GM18861 (cell line): ENCODE data around the gene THOC2.
A peak's percentile ranks its signal among the peaks of the same experiment; 100 is the strongest.
"Not testable (repeated sequence)": the region's sequence is repeated elsewhere in the genome, so short reads cannot be mapped to it uniquely, and the experiment has no call there.

Source experiments
- ATAC-seq: cut with Tn5 transposase; IDR thresholded peaks from one replicate; pipeline ENCODE4 v1.9.1; 2021; ENCODE audit not compliant: unreplicated experiment

Gene THOC2

DNA sequence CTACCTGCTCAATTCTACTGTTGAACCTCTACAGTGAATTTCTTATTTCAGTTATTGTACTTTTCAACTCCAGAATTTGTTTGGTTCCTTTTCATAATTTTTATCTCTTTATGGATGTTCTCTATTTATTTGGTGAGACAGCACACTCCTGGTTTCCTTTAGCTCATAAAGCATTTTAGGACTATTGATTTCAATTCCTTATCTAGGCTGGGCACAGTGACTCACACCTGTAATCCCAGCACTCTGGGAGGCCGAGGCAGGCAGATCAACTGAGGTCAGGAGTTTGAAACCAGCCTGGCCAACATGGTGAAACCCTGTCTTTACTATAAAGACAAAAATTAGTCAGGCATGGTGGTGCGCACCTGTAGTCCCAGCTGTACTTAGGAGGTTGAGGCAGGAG is 57.7 kb downstream of the THOC2 start:
- no peak for ATAC-seq

DNA sequence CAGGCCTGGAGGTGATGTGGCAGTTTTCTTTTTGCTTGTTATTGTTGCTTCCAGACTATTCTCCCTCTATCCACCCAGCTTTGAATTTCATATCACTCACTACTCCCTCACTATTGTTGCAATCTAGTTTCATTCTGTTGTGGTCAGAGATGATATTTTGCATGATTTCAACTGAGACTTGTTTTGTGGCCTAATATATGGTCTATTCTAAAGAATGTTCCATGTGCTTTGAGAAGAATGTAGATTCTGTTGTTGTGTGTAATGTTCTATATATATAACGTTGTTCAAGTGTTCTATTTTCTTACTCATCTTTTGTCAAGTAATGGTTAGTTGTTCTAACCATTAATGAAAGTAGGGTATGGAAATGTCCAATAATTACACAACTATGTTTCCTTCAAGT is 59.0 kb downstream of the THOC2 start:
- ATAC-seq, result no peak

DNA sequence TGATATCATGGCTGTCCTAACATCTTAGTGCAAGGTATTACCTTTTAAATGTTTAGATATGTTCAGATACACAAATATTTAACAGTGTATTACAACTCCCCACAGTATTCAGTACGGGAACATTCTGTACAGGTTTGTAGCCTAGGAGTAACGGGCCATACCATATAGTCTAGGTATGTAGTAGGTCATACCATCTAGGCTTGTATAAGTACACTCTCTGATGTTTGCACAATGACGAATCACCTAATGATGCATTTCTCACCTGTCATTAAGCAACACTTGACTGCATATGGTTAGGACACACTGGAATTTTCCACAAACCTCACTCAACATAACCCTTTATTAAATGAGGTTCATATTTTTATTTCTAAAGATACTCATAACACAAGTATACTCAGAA is 67.7 kb downstream of the THOC2 start:
- ATAC-seq, result no peak

DNA sequence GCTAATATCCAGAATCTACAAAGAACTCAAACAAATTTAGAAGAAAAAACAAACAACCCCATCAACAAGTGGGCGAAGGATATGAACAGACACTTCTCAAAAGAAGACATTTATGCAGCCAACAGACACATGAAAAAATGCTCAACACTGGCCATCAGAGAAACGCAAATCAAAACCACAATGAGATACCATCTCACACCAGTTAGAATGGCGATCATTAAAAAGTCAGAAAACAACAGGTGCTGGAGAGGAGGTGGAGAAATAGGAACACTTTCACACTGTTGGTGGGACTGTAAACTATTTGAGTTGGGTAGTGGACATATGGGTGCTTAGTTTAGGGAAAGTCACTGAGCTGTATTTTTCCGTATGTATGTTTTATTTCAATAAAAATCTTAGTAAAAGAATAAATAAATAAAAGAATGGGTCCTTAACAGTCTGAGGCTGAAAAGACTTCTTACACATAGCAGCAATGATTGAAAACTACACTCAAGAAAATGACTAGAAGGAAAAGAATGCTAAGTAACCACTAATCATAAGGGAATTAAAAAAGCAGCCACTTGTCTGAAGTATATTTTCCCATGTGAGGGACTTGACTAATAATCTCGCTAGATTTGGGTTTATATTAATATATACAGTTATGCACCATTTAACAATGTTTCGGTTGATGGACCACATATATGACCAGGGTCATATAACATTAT is 68.2 kb downstream of the THOC2 start:
- not testable (repeated sequence) for ATAC-seq

DNA sequence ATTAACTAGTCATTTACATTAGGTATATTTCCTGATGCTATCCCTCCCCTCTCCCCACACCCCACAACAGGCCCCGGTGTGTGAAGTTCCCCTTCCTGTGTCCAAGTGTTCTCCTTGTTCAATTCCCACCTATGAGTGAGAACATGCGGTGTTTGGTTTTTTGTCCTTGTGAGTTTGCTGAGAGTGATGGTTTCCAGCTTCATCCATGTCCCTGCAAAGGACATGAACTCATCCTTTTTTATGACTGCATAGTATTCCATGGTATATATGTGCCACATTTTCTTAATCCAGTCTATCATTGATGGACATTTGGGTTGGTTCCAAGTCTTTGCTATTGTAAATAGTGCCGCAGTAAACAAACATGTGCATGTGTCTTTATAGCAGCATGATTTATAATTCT is 69.1 kb downstream of the THOC2 start:
- ATAC-seq, result not testable (repeated sequence)

DNA sequence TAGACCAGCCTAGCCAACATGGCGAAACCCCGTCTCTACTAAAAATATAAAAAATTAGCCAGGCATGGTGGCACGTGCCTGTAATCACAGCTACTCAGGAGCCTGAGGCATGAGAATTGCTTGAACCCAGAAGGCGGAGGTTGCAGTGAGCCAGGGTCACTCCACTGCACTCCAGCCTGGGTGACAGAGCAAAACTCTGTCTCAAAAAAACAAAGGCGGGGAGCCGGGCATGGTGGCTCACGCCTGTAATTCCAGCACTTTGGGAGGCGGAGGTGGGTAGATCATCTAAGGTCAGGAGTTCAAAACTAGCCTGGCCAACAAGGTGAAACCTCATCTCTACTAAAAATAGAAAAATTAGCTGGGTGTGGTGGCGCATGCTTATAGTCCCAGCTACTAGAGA is 76.3 kb downstream of the THOC2 start:
- ATAC-seq, result not testable (repeated sequence)

DNA sequence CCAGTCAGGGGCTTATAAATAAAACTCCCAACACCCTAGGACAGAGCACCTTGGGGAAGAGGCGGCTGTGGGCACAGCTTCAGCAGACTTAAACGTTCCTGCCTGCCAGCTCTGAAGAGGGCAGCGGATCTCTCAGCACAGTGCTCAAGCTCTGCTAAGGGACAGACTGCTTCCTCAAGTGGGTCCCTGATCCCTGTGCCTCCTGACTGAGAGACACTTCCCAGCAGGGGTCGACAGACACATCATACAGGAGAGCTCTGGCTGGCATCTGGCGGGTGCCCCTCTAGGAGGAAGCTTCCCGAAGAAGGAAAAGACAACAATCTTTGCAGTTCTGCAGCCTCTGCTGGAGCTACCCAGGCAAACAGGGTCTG is 84.1 kb downstream of the THOC2 start:
- ATAC-seq, result not testable (repeated sequence)

DNA sequence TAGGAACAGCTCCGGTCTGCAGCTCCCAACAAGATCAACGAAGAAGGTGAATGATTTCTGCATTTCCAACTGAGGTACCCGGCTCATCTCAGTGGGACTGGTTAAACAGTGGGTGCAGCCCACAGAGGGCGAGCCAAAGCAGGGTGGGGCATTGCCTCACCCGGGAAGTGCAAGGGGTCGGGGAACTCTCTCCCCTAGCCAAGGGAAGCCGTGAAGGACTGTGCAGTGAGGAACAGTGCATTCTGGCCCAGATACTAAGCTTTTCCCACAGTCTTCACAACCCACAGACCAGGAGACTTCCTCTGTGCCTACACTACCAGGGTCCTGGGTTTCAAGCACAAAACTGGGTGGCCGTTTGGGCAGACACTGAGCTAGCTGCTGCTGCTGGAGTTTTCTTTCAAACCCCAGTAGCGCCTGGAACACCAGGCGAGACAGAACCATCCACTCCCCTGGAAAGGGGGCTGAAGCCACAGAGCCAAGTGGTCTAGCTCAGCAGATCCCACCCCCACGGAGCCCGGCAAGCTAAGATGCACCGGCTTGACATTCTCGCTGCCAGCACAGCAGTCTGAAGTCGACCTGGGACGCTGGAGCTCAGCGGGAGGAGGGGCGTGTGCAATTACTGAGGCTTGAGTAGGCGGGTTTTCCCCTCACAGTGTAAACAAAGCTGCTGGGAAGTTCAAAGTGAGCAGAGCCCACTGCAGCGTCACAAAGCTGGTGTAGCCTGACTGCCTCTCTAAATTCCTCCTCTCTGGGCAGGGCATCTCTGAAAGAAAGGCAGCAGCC is 84.6 kb downstream of the THOC2 start:
- ATAC-seq, result no peak

DNA sequence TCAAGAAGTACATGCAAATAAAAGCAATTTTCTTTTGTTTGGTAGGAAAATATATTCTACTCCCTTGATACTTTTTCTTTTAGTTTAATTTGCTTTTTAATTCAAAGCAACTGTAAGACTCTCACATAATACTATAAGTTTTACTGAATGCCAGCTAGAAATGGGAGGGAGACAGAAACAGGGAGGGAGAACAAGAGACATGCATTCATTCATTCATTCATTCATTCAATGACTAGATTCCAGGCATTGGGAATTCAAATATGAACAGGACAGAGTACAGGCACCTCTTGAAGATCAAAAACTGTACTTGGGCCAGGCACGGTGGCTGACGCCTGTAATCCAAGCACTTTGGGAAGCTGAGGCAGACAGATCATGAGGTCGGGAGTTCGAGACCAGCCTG is 85.6 kb downstream of the THOC2 start:
- no peak for ATAC-seq

DNA sequence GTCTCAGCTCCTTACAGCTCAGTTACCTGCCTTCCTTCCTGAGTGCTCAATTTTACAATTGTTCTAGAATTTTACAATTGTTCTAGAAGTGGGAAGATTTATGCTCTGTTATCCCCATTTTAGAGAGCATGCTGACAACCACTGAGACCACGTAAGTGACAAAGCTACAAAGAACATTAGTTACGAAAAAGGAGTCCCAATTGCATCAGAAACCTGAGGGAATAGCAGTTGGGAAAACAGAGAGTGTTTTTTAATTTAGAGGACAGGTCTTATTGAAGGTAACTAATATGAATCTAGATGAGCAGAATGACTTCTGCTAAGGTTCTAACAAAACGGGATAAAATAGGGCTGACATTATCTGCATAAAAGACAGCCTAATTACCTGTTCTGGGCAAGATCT is 103.3 kb downstream of the THOC2 start:
- no peak for ATAC-seq

DNA sequence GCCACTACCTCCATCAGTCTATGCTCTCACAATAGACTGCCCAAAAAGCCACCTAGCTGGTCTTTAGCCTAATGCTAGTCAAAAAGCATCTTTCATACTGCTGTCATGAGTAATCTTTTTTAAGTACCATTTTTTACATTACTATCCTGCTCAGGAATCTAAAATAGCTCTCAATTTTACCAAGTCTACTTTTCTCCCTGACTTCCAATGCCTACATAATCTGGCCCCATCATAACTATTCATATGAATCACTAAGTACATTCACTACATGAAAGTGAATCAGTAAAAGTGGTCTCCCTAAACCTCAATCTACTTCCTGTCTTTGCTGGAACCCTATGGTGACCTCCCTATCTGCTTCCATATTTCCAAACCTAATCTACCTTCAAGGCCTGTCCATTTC is 105.9 kb downstream of the THOC2 start:
- ATAC-seq, result no peak

DNA sequence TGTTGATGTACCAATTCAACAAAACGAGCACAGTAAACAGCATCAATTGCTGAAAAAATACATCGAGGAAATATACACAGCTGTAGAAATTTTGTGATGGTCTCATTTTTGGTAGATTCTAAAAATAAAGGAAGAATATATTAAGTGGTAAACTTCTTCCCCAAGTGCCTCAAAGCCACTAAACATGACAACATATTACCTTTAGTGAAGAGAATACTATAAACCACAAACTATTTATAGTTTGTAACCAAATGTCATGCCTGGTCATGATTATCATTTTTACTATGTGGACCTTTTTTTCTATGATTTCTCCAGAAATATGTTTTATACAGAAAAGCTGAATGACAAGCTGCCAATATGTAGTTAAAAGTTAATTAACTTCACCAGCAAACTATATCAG is 106.9 kb downstream of the THOC2 start:
- ATAC-seq, result no peak

DNA sequence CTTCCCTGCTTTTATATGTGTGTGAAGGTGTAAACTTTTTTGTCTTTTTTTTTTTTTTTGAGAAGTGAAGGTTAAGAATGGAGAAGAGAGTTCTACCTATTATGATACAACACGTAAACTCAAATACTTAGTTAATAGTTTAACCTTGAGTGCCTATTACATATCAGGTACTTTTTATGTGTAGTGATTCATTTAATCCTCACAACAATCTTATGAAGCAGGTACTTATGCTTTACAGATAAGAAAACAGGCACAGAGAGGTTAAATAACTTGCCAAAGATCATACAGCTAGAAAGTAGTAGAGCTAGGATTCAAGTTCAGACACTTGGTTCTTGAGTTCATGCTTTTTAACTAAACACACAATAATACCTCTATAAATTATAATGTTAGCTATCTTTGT is 107.4 kb downstream of the THOC2 start:
- ATAC-seq, result no peak

DNA sequence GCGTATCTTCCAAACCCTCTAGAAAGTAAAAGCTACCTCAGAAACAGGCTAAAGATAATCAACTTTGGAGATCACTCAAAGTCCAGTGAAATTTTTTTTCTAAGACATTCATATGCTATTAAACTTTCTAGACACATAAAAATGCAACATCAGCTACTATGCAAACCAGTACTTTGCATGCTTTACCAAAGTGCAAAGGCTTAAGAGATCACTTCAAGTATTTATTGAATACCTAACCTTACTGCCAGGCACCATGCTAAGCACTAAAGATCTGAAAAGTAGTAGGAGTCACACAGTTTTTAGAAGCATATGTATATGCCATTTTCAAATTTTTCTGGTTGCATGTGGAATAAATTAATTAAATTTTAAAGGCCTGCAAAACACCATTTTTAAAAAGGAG is 115.8 kb downstream of the THOC2 start:
- no peak for ATAC-seq

DNA sequence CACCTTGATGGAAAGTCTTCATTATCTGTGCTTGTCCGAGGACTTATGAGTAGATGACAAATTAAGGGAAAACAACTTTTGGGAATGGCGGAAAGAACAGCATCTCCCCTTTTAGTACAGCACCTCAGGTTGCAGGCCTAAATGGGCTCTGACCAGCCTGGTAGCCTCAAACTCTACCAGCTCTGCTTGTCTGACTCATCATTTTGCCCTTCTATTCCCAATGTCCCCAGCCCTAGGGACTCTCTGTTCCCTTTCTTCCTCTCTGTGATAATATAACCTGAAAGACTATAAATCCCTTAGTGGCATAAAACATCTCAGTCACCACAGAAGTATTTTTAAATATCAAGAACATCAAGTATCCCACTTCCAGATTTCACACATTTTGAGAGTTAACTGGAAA is 121.9 kb downstream of the THOC2 start:
- no peak for ATAC-seq

DNA sequence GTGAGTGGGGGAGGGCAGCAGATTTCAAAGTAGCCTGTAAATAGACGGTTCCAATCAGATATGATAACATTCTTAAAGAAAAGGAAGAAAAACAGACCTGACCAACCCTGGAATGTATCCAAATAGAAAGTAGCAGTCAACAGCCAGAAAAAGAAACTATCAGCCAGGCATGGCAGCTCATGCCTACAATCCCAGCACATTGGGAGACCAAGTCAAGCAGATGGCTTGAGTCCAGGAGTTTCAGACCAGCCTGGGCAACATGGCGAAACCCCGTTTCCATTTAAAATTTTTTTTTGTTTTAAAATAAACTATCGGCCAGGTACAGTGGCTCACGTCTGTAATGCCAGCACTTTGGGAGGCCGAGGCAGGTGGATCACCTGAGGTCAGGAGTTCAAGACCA is 125.0 kb downstream of the THOC2 start:
- ATAC-seq, result no peak

DNA sequence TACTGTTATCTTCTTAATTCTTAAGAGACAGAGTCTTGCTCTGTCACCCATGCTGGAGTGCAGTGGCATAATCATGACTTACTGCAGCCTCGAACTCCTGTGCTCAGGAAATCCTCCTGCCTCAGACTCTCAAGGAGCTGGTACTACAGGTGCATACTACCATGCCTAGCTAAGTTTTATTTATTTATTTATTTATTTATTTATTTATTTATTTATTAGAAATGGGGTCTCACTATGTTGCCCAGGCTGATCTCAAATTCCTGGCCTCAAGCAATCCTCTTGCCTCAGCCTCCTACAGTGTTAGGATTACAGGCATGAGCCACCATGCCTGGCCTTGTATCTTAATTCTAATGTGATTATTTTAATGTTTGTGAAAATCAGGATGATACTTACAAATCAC is 125.6 kb downstream of the THOC2 start:
- ATAC-seq, result no peak

DNA sequence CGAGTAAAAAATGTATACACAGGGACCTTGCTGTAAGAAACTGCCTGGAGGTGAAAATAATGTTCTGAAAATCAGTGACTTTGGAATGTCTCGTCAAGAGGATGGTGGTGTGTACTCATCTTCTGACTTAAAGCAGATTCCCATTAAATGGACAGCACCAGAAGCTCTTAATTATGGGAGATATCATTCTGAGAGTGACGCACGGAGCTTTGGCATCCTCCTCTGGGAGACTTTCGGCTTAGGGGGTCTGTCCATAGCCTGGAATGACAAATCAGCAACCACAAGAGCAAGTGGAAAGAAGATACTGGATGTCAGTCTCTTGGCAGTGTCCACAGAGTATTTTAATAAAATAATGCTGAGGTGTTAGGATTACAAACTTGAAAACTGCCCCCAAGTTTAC is 129.4 kb downstream of the THOC2 start:
- ATAC-seq, result no peak

DNA sequence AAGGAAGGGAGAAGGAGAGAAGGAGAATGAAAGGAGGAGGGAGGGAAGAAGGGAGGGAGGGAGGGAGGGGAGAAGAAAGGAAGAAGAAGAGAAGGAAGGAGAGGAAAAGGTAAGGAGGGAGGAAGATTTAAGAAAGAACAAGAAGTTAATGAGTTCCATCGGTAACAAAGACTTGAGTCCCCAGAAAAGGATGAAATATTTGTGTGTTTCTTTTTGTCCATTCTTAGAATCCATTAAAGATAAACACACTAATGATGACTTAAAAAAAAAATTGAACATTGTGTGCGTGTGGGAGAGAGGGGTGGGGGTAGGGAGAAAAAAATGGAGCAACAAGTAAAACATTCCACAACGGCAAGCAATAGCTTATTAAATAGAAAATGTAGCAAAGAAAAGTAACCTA is 131.4 kb downstream of the THOC2 start:
- ATAC-seq, result no peak

DNA sequence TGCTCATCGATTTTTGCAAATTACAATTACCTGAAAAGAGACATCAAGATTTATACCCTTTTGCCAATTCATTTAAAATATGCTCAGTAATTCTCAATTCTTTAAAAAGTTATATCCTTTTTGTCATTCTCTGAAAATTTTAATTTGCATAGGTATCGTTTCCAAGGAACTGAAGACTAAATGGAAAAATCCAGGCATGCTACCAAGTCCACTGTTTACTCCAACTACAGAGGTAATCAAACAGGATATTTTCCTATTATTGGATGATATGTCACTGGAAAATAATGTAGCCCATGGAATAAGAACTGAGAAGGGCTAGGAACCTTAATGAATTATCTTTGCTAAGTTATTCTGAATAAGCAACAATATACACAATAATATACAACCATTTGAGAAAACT is 132.7 kb downstream of the THOC2 start:
- ATAC-seq, result no peak

DNA sequence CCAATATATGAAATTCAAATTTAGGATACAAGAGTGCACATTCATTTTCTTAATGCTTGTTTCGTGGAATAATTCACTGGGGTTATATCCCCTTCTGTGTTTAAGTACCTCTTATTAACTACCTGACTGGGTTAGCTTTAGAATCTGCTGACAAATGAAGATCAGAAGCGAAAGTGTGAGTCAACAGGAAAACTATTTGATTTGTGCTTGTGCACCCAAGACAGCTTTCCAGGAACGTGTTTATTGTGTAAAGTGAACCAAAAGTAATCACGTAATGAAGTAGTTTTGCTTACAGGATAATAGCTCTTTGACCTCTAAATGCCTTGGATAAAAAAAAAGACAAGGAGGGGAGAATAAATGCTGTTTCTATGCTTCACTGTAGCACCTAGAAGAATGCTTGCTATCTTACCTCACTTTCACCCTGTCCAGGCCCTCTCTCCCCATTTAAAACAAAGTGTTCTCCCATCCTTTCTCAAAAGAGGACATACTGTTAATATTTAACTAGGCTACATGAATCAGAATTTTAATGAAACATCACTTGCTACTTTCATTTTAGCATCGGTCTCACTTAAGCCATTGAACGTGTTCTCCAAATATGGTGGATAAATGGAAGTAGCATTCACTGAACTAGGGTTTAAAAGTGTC is 141.9 kb downstream of the THOC2 start:
- peak; percentile 62 for ATAC-seq

DNA sequence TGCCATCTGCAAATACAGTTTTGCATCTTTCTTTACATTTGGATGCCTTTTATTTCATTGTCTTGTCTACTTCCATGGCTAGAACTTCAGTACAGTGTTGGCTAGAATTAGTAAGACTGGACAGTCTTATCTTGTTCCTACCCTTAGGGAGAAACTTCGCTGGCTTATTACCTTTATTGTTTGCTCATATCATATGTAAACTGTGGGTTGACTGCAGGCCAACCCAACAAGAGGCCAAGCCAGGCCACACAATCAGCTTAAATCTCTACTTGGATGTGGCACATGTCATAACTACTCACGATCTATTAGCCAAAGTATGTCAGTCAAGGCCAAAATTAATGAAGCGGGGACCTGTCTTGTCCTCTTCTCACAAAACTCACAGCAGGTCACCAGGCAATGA is 144.1 kb downstream of the THOC2 start:
- ATAC-seq, result no peak
